NOMO-1 treated with dmso at 0.1 percent for 144 hours (cell line): Measurements from ENCODE around the gene PNKD.

Experiments
- DNase-seq: peaks from one replicate; lab custom pipeline; 2025; ENCODE audit not compliant: unreplicated experiment; lab: John Stamatoyannopoulos, UW

The PNKD gene

GRCh38 chr2:218315397-218315796, 45.1 kb downstream of the PNKD start:
- no peak for DNase-seq

- DNase-seq: no peak
Observed at GRCh38 chr2:218317303-218317630, 46.9 kb downstream of the PNKD start.

GRCh38 chr2:218317835-218318234, 47.5 kb downstream of the PNKD start:
- no peak for DNase-seq

GRCh38 chr2:218318241-218318640, 47.9 kb downstream of the PNKD start:
- DNase-seq: no peak

GRCh38 chr2:218319813-218320365, 49.6 kb downstream of the PNKD start:
- DNase-seq: no peak

GRCh38 chr2:218320704-218321336, 50.5 kb downstream of the PNKD start:
- peak; percentile 18 for DNase-seq

- DNase-seq: peak; percentile 70
Observed at GRCh38 chr2:218322768-218323525, 52.6 kb downstream of the PNKD start.

GRCh38 chr2:218323526-218324472, 53.5 kb downstream of the PNKD start:
- DNase-seq: no peak

- DNase-seq: no peak
Observed at GRCh38 chr2:218325566-218326160, 55.3 kb downstream of the PNKD start.

- DNase-seq: no peak
Observed at GRCh38 chr2:218326315-218326714, 56.0 kb downstream of the PNKD start.

GRCh38 chr2:218327451-218328210, 57.3 kb downstream of the PNKD start:
- DNase-seq: no peak

GRCh38 chr2:218328294-218328693, 58.0 kb downstream of the PNKD start:
- DNase-seq: no peak

- DNase-seq: no peak
Observed at GRCh38 chr2:218329027-218329825, 58.9 kb downstream of the PNKD start.

GRCh38 chr2:218329826-218330593, 59.7 kb downstream of the PNKD start:
- no peak for DNase-seq

GRCh38 chr2:218331745-218332144, 61.4 kb downstream of the PNKD start:
- DNase-seq: no peak

- no peak for DNase-seq
Observed at GRCh38 chr2:218332288-218332687, 62.0 kb downstream of the PNKD start.

GRCh38 chr2:218332920-218333645, 62.8 kb downstream of the PNKD start:
- DNase-seq: peak; percentile 86

- DNase-seq: no peak
Observed at GRCh38 chr2:218334531-218334930, 64.2 kb downstream of the PNKD start.
